Endothelial cell of umbilical vein (primary cell): Measurements from ENCODE around the gene SLC22A8. TPM values are rescaled to one million over a fixed set of nuclear protein-coding genes. Genes with fewer than 3 reads are reported as not detected.

Experiments
- BruUV-seq: library from RNA; stranded (reverse); fragments of 400-500 nt; replicated peaks from 2 replicates; lab custom pipeline; 2021; lab: Mats Ljungman, UMichigan
- CTCF ChIA-PET: fragments of 300-600, 350-600 bp; sonication (Branson Sonifier 250); formaldehyde crosslinking; loops from one replicate; lab custom pipeline; 2021; ENCODE audit warnings: antibody characterized with exemption, inconsistent platforms; lab: Charles Lee
- POLR2A ChIA-PET: fragments of 300-600, 350-600 bp; sonication (Branson Sonifier 250); formaldehyde crosslinking; loops from one replicate; lab custom pipeline; 2021; ENCODE audit warnings: antibody characterized with exemption, inconsistent platforms; lab: Charles Lee
- DNase-seq: peaks from one replicate; pipeline ENCODE4 v3.0.0-alpha.2; 2011; ENCODE audit warnings: low read depth, low spot score
- FAIRE-seq: peaks from 2 replicates; lab custom pipeline; 2011; peaks lifted over from hg19 to GRCh38; lab: Jason Lieb, UNC
- H2AFZ ChIP-seq: 2 replicates; pipeline ENCODE4 v1.6.0; 2012; ENCODE audit warnings: low read depth, low read length, control low read depth, inconsistent platforms
- H3K27ac ChIP-seq: 2 replicates; pipeline ENCODE4 v1.5.1; 2011; ENCODE audit warnings: low read depth, mild to moderate bottlenecking, control low read depth, low read length, moderate library complexity; ENCODE audit not compliant: insufficient read depth
- H3K27me3 ChIP-seq, 2 experiments: 2 replicates each; pipeline versions ENCODE4 v1.6.0 to v1.6.1; 2011; ENCODE audit warnings: low read length in 2 of 2, mixed read lengths in 1 of 2; ENCODE audit not compliant: control insufficient read depth in 2 of 2, insufficient read depth in 2 of 2
- H3K36me3 ChIP-seq, 2 experiments: 2 replicates in 1 of 2; 3 replicates in 1 of 2; pipeline ENCODE4 v1.5.1; 2011; ENCODE audit warnings: low read length in 2 of 2, mild to moderate bottlenecking in 1 of 2, moderate library complexity in 1 of 2; ENCODE audit not compliant: control insufficient read depth in 2 of 2, insufficient read depth in 2 of 2; ENCODE audit errors: extremely low read depth in 1 of 2
- H3K4me1 ChIP-seq: 3 replicates; pipeline ENCODE4 v1.5.1; 2011; ENCODE audit warnings: mild to moderate bottlenecking, low read length; ENCODE audit not compliant: control insufficient read depth, insufficient read depth; ENCODE audit errors: extremely low read depth
- H3K4me2 ChIP-seq: 2 replicates; pipeline ENCODE4 v1.6.1; 2011; ENCODE audit warnings: low read length, control low read depth, mixed read lengths; ENCODE audit not compliant: insufficient read depth
- H3K4me3 ChIP-seq, 3 experiments: fragments of 200-600 bp in 1 of 3; sonication (generic), shearing (Covaris generic) in 1 of 3; replicated peaks in 1 of 3; 2 replicates each; pipeline ENCODE4 v1.5.1; 2011 to 2016; ENCODE audit warnings: control low read depth in 3 of 3, low read length in 3 of 3, mild to moderate bottlenecking in 2 of 3, inconsistent platforms in 1 of 3, low read depth in 1 of 3, moderate library complexity in 1 of 3; ENCODE audit not compliant: insufficient read depth in 1 of 3
- H3K79me2 ChIP-seq: 2 replicates; pipeline ENCODE4 v1.6.0; 2012; ENCODE audit warnings: low read length, inconsistent platforms; ENCODE audit not compliant: control insufficient read depth, insufficient read depth
- H3K9ac ChIP-seq: replicated peaks from 2 replicates; pipeline ENCODE3; 2011; ENCODE audit warnings: low read length, control low read depth; ENCODE audit not compliant: insufficient read depth; ENCODE audit errors: extremely low read depth
- H3K9me1 ChIP-seq: replicated peaks from 3 replicates; pipeline ENCODE4 v1.6.0; 2011; ENCODE audit warnings: mild to moderate bottlenecking, low read length; ENCODE audit not compliant: control insufficient read depth, insufficient read depth; ENCODE audit errors: extremely low read depth
- H3K9me3 ChIP-seq: replicated peaks from 2 replicates; pipeline ENCODE4 v1.5.1; 2012; ENCODE audit warnings: low read length, inconsistent platforms; ENCODE audit not compliant: control insufficient read depth, insufficient read depth
- H4K20me1 ChIP-seq: replicated peaks from 2 replicates; pipeline ENCODE3; 2011; ENCODE audit warnings: mild to moderate bottlenecking, low read length; ENCODE audit not compliant: control insufficient read depth, insufficient read depth; ENCODE audit errors: extremely low read depth
- EZH2 ChIP-seq: IDR thresholded peaks from 2 replicates; pipeline ENCODE4 v1.6.1; 2012; ENCODE audit warnings: borderline replicate concordance, low read depth, mild to moderate bottlenecking, moderate library complexity, low read length, inconsistent platforms; ENCODE audit not compliant: severe bottlenecking
- FOS ChIP-seq: IDR thresholded peaks from 2 replicates; pipeline ENCODE4 v1.6.1; 2011; ENCODE audit warnings: mild to moderate bottlenecking, low read length, moderate library complexity, borderline replicate concordance; ENCODE audit not compliant: insufficient read depth
- GATA2 ChIP-seq: IDR thresholded peaks from 2 replicates; pipeline ENCODE4 v1.7.0; 2011; ENCODE audit warnings: low read depth, mild to moderate bottlenecking, moderate library complexity, mixed read lengths, low read length; ENCODE audit not compliant: insufficient read length, insufficient read depth
- JUN ChIP-seq: IDR thresholded peaks from 2 replicates; pipeline ENCODE4 v1.6.1; 2011; ENCODE audit warnings: borderline replicate concordance, low read depth; ENCODE audit not compliant: insufficient read length, insufficient read depth
- MAX ChIP-seq: IDR thresholded peaks from 2 replicates; pipeline ENCODE4 v1.6.1; 2011; ENCODE audit not compliant: insufficient read depth, insufficient read length
- MYC ChIP-seq: IDR thresholded peaks from one replicate; pipeline ENCODE4 v1.6.1; 2011; ENCODE audit warnings: mild to moderate bottlenecking, low read depth, low read length
- POLR2A ChIP-seq: IDR thresholded peaks from 2 replicates; pipeline ENCODE4 v1.6.1; 2012; ENCODE audit warnings: low read depth, mild to moderate bottlenecking, control low read depth, low read length
- POLR2AphosphoS5 ChIP-seq: IDR thresholded peaks from 2 replicates; pipeline ENCODE4 v1.6.1; 2012; ENCODE audit warnings: low read depth, mild to moderate bottlenecking, control low read depth, low read length, moderate library complexity; ENCODE audit not compliant: insufficient read depth
- dilution Hi-C: fragments of 300-500 bp; cut with MboI; formaldehyde crosslinking; loops from one replicate; pipeline ENCODE4 v1.15.0; 2019; ENCODE audit warnings: low sequenced_read_pairs; ENCODE audit not compliant: extremely low pct_ligation_motif_present
- intact Hi-C: fragments of 100-400 bp; cut with micrococcal nuclease; formaldehyde crosslinking; loops from one replicate; pipeline ENCODE4 v1.10.0; 2022
- polyA plus RNA-seq, 4 experiments: library from polyadenylated mRNA; depleted of rRNA in 3 of 4; stranded (reverse) in 3 of 4; unstranded in 1 of 4; fragments of >200 nt; gene quantifications; 2 replicates each; pipeline versions ENCODE4 v1.2.1 to v1.2.3, GENCODE V29; 2011 to 2012; ENCODE audit warnings: missing spikeins in 1 of 4
- total RNA-seq: library from RNA; stranded (reverse); gene quantifications from 2 replicates; pipeline ENCODE4 v1.2.3, GENCODE V29; 2021
- TF ChIP-seq, protein P1 (sequence below), 2 donors: IDR thresholded peaks; 1 replicate in 1 of 2; 2 replicates in 1 of 2; pipeline ENCODE4 v1.5.1; 2011; ENCODE audit warnings: low read length in 2 of 2, mild to moderate bottlenecking in 2 of 2, moderate library complexity in 2 of 2, control low read depth in 1 of 2, inconsistent platforms in 1 of 2, low read depth in 1 of 2; ENCODE audit not compliant: insufficient read depth in 1 of 2; ENCODE audit errors: extremely low read depth in 1 of 2

Gene SLC22A8
- total and polyA plus RNA-seq, 2 donors (not counting 3 experiments of a cell fraction or from before 2014, with no cell fraction given) = not detected

DNA sequence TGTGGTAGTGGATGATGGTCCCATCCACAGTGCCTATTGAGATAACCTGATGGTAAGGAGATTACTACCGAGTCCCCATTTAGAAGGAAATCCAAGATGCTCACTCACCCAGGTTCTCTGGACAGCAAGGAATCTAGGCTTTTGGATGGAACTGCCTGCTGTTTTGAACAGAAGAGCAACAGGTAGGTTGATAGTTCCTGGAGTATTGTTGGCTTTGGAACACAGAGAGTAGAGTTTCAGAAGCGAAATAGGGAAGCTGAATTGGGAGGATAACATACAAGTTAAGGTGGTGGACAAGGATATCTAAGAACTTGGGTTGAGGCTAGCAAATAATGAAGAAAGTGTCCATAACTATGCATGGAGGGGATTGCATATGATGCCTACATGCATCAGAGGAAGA is 58.5 kb downstream of the SLC22A8 start:
- no peaks in the 10 kb centered on the region for H3K27me3 ChIP-seq
- no peaks in the 10 kb centered on the region for H3K36me3 ChIP-seq
- H4K20me1 ChIP-seq = no peaks in the 10 kb centered on the region
- no peak overlapping the region for H2AFZ ChIP-seq
- H3K4me1 ChIP-seq = no peaks in the 10 kb centered on the region
- FAIRE-seq (no peak), DNase-seq (no peak)
- POLR2A ChIA-PET = no interaction called here
- no peaks in the 10 kb centered on the region for H3K79me2 ChIP-seq
- no peak for TF ChIP-seq EZH2
- no peak for TF ChIP-seq MYC
- TF ChIP-seq, protein P1, sequence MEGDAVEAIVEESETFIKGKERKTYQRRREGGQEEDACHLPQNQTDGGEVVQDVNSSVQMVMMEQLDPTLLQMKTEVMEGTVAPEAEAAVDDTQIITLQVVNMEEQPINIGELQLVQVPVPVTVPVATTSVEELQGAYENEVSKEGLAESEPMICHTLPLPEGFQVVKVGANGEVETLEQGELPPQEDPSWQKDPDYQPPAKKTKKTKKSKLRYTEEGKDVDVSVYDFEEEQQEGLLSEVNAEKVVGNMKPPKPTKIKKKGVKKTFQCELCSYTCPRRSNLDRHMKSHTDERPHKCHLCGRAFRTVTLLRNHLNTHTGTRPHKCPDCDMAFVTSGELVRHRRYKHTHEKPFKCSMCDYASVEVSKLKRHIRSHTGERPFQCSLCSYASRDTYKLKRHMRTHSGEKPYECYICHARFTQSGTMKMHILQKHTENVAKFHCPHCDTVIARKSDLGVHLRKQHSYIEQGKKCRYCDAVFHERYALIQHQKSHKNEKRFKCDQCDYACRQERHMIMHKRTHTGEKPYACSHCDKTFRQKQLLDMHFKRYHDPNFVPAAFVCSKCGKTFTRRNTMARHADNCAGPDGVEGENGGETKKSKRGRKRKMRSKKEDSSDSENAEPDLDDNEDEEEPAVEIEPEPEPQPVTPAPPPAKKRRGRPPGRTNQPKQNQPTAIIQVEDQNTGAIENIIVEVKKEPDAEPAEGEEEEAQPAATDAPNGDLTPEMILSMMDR (IDR thresholded peaks at IDR 0.05; ENCODE audit: extremely low read depth in 1 of 2, insufficient read depth in 1 of 2, low read depth in 1 of 2, low read length in 2 of 2) = no peak
- TF ChIP-seq GATA2 = no peak
- TF ChIP-seq POLR2A = no peak
- TF ChIP-seq POLR2AphosphoS5 = no peak
- TF ChIP-seq JUN = no peak
- TF ChIP-seq MAX = no peak
- no peak for TF ChIP-seq FOS
- BruUV-seq = no TSS peak
- CTCF ChIA-PET = no interaction called here
- no peak overlapping the region for H3K4me2 ChIP-seq
- intact Hi-C loops (no loop called here), dilution Hi-C loops (no loop called here)
- H3K9ac ChIP-seq = no peak overlapping the region
- H3K4me3 ChIP-seq = no peak overlapping the region
- H3K27ac ChIP-seq = no peak overlapping the region
- H3K9me3 ChIP-seq = no peaks in the 10 kb centered on the region
- H3K9me1 ChIP-seq = no peaks in the 10 kb centered on the region
